ENCODE data around the gene MPRIP. TPM values are rescaled to one million over a fixed set of nuclear protein-coding genes. Genes with fewer than 3 reads are reported as not detected.

The MPRIP gene
- total and polyA plus RNA-seq, 2 experiments from 2014 or later, result 91.7 to 202 TPM

DNA sequence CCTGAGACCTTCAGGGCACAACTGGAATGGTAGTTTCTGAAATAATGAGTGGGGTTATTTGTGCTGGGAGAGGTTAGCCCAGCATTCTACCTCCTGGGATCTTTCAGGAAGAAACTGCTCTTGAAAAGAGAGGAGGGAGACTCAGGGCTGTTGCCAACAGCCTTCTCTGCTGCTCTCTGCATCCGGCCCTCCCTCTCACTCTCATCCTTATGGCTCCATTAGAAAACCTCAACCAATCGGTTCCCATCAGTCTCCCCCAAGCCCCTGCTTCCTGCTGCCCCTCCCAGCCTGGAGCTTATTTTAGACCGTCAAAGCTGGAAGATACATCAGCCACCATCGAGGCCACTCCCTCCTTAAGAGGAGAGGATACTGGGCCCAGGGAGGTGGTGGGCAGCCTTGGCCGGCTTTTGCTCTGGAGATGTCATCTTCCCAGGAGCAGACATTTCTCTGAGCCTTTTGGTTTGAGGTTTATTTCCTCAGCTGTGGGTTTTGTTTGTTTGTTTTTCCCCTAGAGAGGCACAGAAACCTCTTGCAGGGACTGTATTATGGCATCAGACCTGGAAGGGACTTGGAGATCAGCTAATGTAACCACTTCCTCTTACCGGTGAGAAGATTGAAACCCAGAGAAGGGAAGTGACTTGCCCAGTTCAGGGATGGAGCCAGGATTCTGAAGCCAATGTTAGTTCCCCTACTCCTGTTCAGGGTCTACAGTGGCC, 2.7 kb downstream of the MPRIP start:
- no peaks in the 10 kb centered on the region for H3K9me3 ChIP-seq (ENCODE audit: low read depth)
- no peak overlapping the region for H3K4me3 ChIP-seq
- H3K79me2 ChIP-seq, result peaks cover 73% of the 10 kb centered on the region
- no peak for TF ChIP-seq EZH2phosphoT487 (IDR thresholded peaks at IDR 0.05; ENCODE audit: low read depth, severe bottlenecking, unreplicated experiment)
- TF ChIP-seq EZH2 (IDR thresholded peaks at IDR 0.05; ENCODE audit: borderline replicate concordance), result no peak
- TF ChIP-seq, protein P1, sequence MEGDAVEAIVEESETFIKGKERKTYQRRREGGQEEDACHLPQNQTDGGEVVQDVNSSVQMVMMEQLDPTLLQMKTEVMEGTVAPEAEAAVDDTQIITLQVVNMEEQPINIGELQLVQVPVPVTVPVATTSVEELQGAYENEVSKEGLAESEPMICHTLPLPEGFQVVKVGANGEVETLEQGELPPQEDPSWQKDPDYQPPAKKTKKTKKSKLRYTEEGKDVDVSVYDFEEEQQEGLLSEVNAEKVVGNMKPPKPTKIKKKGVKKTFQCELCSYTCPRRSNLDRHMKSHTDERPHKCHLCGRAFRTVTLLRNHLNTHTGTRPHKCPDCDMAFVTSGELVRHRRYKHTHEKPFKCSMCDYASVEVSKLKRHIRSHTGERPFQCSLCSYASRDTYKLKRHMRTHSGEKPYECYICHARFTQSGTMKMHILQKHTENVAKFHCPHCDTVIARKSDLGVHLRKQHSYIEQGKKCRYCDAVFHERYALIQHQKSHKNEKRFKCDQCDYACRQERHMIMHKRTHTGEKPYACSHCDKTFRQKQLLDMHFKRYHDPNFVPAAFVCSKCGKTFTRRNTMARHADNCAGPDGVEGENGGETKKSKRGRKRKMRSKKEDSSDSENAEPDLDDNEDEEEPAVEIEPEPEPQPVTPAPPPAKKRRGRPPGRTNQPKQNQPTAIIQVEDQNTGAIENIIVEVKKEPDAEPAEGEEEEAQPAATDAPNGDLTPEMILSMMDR (IDR thresholded peaks at IDR 0.05; ENCODE audit: poor library complexity), result no peak
- H3K27me3 ChIP-seq, result no peaks in the 10 kb centered on the region
- H2AFZ ChIP-seq, result no peak overlapping the region
- H4K20me1 ChIP-seq (ENCODE audit: insufficient read depth, poor library complexity, severe bottlenecking), result peaks cover 71% of the 10 kb centered on the region
- H3K4me2 ChIP-seq, result peak overlapping the region; percentile 88
- peak; percentile 57 for DNase-seq (ENCODE audit: low spot score)
- WGBS (ENCODE audit: low lambda C conversion rate, missing lambda C conversion rate), result 27% methylated on average over 6 of the region's 6 CpGs
- no peaks in the 10 kb centered on the region for H3K36me3 ChIP-seq (replicated peaks; ENCODE audit: insufficient read depth, low read depth)
- peak overlapping the region; percentile 94 for H3K27ac ChIP-seq
- peaks cover 31% of the 10 kb centered on the region for H3K4me1 ChIP-seq (ENCODE audit: insufficient read depth)
- no peaks in the 10 kb centered on the region for H3K9me2 ChIP-seq (replicated peaks; ENCODE audit: insufficient read depth)

DNA sequence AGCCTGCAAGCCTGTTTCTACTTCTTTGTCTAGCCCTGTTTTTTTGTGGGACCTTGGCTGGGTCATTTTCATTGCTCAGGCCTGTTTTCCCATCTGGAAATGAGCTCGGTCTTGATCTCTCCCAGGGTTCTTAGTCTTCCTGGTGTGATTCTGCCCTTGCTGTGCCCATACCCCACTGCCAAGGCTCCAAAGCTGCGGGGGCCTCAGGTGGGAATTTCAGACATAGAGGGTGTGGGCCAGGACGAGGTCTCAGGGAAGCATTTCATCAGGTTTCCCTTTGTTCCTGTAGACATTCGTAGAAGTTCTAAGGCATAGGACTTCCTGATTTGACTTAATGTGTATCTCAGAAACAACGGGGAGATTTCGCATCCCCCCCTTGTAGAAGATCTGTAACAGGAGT, 5.8 kb downstream of the MPRIP start:
- H4K20me1 ChIP-seq (ENCODE audit: insufficient read depth, poor library complexity, severe bottlenecking), result peaks cover 97% of the 10 kb centered on the region
- no peak overlapping the region for H3K4me2 ChIP-seq

DNA sequence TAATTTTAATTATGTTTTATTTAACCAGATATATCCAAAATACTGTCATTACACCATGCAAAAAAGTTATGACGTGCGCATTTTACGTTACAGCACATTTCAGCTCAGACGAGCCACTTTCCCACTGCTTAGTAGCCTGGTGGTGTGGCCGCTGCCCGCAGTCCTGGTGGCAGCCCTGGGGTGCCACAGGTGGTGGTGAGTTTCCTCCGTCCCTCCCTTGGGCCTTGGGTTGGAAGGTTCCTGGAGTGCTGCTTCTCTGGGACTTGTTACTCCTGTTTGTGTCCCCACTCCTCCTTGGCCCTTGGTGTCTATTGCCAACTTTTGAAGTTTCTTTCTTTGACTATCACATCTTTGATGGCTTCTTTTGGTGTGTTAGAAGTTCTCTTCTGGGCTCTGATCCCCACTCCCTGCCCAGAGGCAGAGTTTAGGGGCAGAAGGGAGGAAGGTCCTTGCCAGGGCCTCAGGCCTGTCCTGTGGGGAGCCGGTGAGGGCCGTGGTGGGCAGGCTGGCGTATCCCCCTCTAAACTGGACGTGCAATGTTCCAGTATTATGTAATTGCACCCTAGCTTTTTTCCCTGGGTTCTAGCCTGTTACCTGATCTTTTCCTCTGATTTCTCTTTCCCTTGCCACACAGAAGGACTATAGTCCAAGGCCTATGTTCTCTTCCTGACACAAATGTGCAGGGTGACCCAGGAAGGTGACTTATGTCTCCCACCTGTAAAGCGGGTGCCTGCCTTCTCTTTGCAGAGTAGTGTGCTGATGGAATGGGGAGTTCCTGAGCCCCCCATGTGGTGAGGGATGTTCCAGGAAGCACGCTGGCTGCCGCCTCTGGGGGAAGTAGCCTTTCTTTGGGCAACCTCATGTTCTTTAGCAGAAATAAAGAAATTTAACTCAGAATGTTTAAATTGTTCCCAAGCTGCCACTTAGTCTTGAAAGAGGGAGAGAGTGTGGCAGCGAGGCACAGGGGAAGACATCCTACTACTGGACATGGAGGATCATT, 8.4 kb downstream of the MPRIP start:
- Histone ChIP-seq H3K27me3 (no peaks in the 10 kb centered on the region), H3K4me2 (no peak overlapping the region), H2AFZ (no peak overlapping the region), H3K9me2 (replicated peaks; ENCODE audit: insufficient read depth) (no peaks in the 10 kb centered on the region), H3K4me1 (ENCODE audit: insufficient read depth) (peaks cover 32% of the 10 kb centered on the region), H4K20me1 (ENCODE audit: insufficient read depth, poor library complexity, severe bottlenecking) (peaks cover 95% of the 10 kb centered on the region), H3K79me2 (peaks cover 100% of the 10 kb centered on the region), H3K27ac (no peak overlapping the region), H3K36me3 (replicated peaks; ENCODE audit: insufficient read depth, low read depth) (no peaks in the 10 kb centered on the region), H3K9me3 (ENCODE audit: low read depth) (no peaks in the 10 kb centered on the region), H3K4me3 (no peak overlapping the region)
- DNase-seq (ENCODE audit: low spot score), result no peak
- no peak for TF ChIP-seq EZH2 (IDR thresholded peaks at IDR 0.05; ENCODE audit: borderline replicate concordance)
- TF ChIP-seq EZH2phosphoT487 (IDR thresholded peaks at IDR 0.05; ENCODE audit: low read depth, severe bottlenecking, unreplicated experiment), result no peak
- TF ChIP-seq, protein P1 (IDR thresholded peaks at IDR 0.05; ENCODE audit: poor library complexity), result no peak
- WGBS (ENCODE audit: low lambda C conversion rate, missing lambda C conversion rate), result 95% methylated on average over 15 of the region's 15 CpGs

More for the DNA sequence above, 5.8 kb downstream of the MPRIP start:
- no peaks in the 10 kb centered on the region for H3K27me3 ChIP-seq
- no peak overlapping the region for H3K27ac ChIP-seq
- H2AFZ ChIP-seq, result no peak overlapping the region
- WGBS (ENCODE audit: low lambda C conversion rate, missing lambda C conversion rate), result 93% methylated on average over 6 of the region's 6 CpGs
- H3K4me1 ChIP-seq (ENCODE audit: insufficient read depth), result peaks cover 39% of the 10 kb centered on the region
- no peak for DNase-seq (ENCODE audit: low spot score)
- no peaks in the 10 kb centered on the region for H3K36me3 ChIP-seq (replicated peaks; ENCODE audit: insufficient read depth, low read depth)
- H3K9me3 ChIP-seq (ENCODE audit: low read depth), result no peaks in the 10 kb centered on the region
- H3K9me2 ChIP-seq (replicated peaks; ENCODE audit: insufficient read depth), result no peaks in the 10 kb centered on the region
- no peak for TF ChIP-seq EZH2 (IDR thresholded peaks at IDR 0.05; ENCODE audit: borderline replicate concordance)
- TF ChIP-seq EZH2phosphoT487 (IDR thresholded peaks at IDR 0.05; ENCODE audit: low read depth, severe bottlenecking, unreplicated experiment), result no peak
- TF ChIP-seq, protein P1 (IDR thresholded peaks at IDR 0.05; ENCODE audit: poor library complexity), result no peak
- no peak overlapping the region for H3K4me3 ChIP-seq
- peaks cover 100% of the 10 kb centered on the region for H3K79me2 ChIP-seq
